Measurements from ENCODE around the gene FBLN1. TPM values are rescaled to one million over a fixed set of nuclear protein-coding genes. Genes with fewer than 3 reads are reported as not detected.

FBLN1 gene
- polyA plus RNA-seq, 3 donors = 0.03 to 0.17 TPM; not detected in 1

GRCh38 chr22:45505991-45506747, 3.5 kb downstream of the FBLN1 start:
- no peak overlapping the region for H2AFZ ChIP-seq (ENCODE audit: insufficient read depth, low read depth, low read length, poor library complexity, severe bottlenecking)
- H3K4me3 ChIP-seq (replicated peaks in 1 of 3; ENCODE audit: low read depth in 2 of 3, low read length in 3 of 3) = no peak overlapping the region
- DNase-seq = no peak
- Mint-ChIP-seq H3K27ac (peak overlapping the region in 1 of 7 donors; percentile 35), H3K9me3 (peaks cover 0 to 6% (median 1%) of the 10 kb centered on the region in 7 donors), H3K36me3 (no peaks in the 10 kb centered on the region), H3K4me1 (peaks cover 10% of the 10 kb centered on the region), H3K27me3 (ENCODE audit: low read depth in 3 of 3) (peaks cover 41 to 53% (median 51%) of the 10 kb centered on the region in 3 donors), H3K4me3 (peak overlapping the region in 1 of 2 donors; percentile 15)
- H3K9ac ChIP-seq (ENCODE audit: insufficient read depth, low read length, poor library complexity, severe bottlenecking) = no peak overlapping the region
- no peaks in the 10 kb centered on the region for H3K36me3 ChIP-seq (replicated peaks in 1 of 2; ENCODE audit: control insufficient read depth in 1 of 2, insufficient read depth in 2 of 2, low read length in 2 of 2)
- no peaks in the 10 kb centered on the region for H3K79me2 ChIP-seq (ENCODE audit: insufficient read depth, low read length)
- intact Hi-C loops (cut with micrococcal nuclease) = no loop called here
- H3K27ac ChIP-seq (ENCODE audit: low read depth in 1 of 2, low read length in 2 of 2) = no peak overlapping the region
- WGBS (ENCODE audit: insufficient coverage) = 100% methylated on average over 3 of the region's 14 CpGs
- no peaks in the 10 kb centered on the region for H4K20me1 ChIP-seq (ENCODE audit: insufficient read depth, low read length)
- TF ChIP-seq, protein P1, sequence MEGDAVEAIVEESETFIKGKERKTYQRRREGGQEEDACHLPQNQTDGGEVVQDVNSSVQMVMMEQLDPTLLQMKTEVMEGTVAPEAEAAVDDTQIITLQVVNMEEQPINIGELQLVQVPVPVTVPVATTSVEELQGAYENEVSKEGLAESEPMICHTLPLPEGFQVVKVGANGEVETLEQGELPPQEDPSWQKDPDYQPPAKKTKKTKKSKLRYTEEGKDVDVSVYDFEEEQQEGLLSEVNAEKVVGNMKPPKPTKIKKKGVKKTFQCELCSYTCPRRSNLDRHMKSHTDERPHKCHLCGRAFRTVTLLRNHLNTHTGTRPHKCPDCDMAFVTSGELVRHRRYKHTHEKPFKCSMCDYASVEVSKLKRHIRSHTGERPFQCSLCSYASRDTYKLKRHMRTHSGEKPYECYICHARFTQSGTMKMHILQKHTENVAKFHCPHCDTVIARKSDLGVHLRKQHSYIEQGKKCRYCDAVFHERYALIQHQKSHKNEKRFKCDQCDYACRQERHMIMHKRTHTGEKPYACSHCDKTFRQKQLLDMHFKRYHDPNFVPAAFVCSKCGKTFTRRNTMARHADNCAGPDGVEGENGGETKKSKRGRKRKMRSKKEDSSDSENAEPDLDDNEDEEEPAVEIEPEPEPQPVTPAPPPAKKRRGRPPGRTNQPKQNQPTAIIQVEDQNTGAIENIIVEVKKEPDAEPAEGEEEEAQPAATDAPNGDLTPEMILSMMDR (IDR thresholded peaks at IDR 0.05) = no peak
- peaks cover 0 to 4% of the 10 kb centered on the region in 2 donors for H3K9me3 ChIP-seq (replicated peaks in 1 of 2; ENCODE audit: control insufficient read depth in 1 of 2, insufficient read depth in 1 of 2, low read length in 2 of 2)
- no peak overlapping the region for H3K4me2 ChIP-seq (replicated peaks; ENCODE audit: extremely low read depth, low read length, poor library complexity, severe bottlenecking)
- peaks cover 23 to 46% of the 10 kb centered on the region in 2 donors for H3K27me3 ChIP-seq (ENCODE audit: control insufficient read depth in 2 of 2, insufficient read depth in 2 of 2, low read length in 2 of 2)
- H3K4me1 ChIP-seq (ENCODE audit: control insufficient read depth in 1 of 2, insufficient read depth in 2 of 2, low read length in 2 of 2) = peaks cover 4 to 9% of the 10 kb centered on the region in 2 donors

- no peak overlapping the region for H3K4me3 ChIP-seq (replicated peaks in 1 of 3; ENCODE audit: low read depth in 2 of 3, low read length in 3 of 3)
- peaks cover 4 to 9% of the 10 kb centered on the region in 2 donors for H3K4me1 ChIP-seq (ENCODE audit: control insufficient read depth in 1 of 2, insufficient read depth in 2 of 2, low read length in 2 of 2)
- Mint-ChIP-seq H3K4me1 (peaks cover 10% of the 10 kb centered on the region), H3K9me3 (peaks cover 0 to 4% (median 1%) of the 10 kb centered on the region in 7 donors), H3K4me3 (no peak overlapping the region), H3K27me3 (ENCODE audit: low read depth in 3 of 3) (peaks cover 36 to 46% (median 44%) of the 10 kb centered on the region in 3 donors), H3K36me3 (no peaks in the 10 kb centered on the region), H3K27ac (no peak overlapping the region)
- intact Hi-C loops (cut with micrococcal nuclease) = no loop called here
- no peak for DNase-seq
- no peaks in the 10 kb centered on the region for H3K36me3 ChIP-seq (replicated peaks in 1 of 2; ENCODE audit: control insufficient read depth in 1 of 2, insufficient read depth in 2 of 2, low read length in 2 of 2)
- H3K9me3 ChIP-seq (replicated peaks in 1 of 2; ENCODE audit: control insufficient read depth in 1 of 2, insufficient read depth in 1 of 2, low read length in 2 of 2) = peaks cover 0 to 4% of the 10 kb centered on the region in 2 donors
- H3K79me2 ChIP-seq (ENCODE audit: insufficient read depth, low read length) = no peaks in the 10 kb centered on the region
- peaks cover 22 to 41% of the 10 kb centered on the region in 2 donors for H3K27me3 ChIP-seq (ENCODE audit: control insufficient read depth in 2 of 2, insufficient read depth in 2 of 2, low read length in 2 of 2)
- no peak overlapping the region for H3K4me2 ChIP-seq (replicated peaks; ENCODE audit: extremely low read depth, low read length, poor library complexity, severe bottlenecking)
- H3K27ac ChIP-seq (ENCODE audit: low read depth in 1 of 2, low read length in 2 of 2) = no peak overlapping the region
- no peaks in the 10 kb centered on the region for H4K20me1 ChIP-seq (ENCODE audit: insufficient read depth, low read length)
- no peak overlapping the region for H3K9ac ChIP-seq (ENCODE audit: insufficient read depth, low read length, poor library complexity, severe bottlenecking)
- no peak overlapping the region for H2AFZ ChIP-seq (ENCODE audit: insufficient read depth, low read depth, low read length, poor library complexity, severe bottlenecking)
- no CpG with 5 or more reads among the region's 8 CpGs for whole genome bisulfite sequencing (ENCODE audit: insufficient coverage)
- TF ChIP-seq, protein P1 (IDR thresholded peaks at IDR 0.05) = no peak
These were observed 4.2 kb downstream of the FBLN1 start for GRCh38 chr22:45506816-45507360.

Data from CD14-positive monocyte (primary cell).